Right lobe of liver (tissue), 6 donors: Measurements from ENCODE around the gene TLX1. TPM values are rescaled to one million over a fixed set of nuclear protein-coding genes. Genes with fewer than 3 reads are reported as not detected.

Experiments
- ATAC-seq, 4 donors: fragments of 200-7000 bp; cut with Tn5 transposase; one replicate each; pipeline ENCODE4 v1.9.1; 2020; ENCODE audit warnings: mild to moderate bottlenecking in 4 of 4, moderate library complexity in 4 of 4
- DNase-seq, 3 donors: peaks; one replicate each; pipeline ENCODE4 v3.0.0-alpha.2; 2020
- H3K27ac ChIP-seq, 3 donors: fragments of 200-600 bp; one replicate each; pipeline ENCODE4 v1.8.0; 2022
- H3K27me3 ChIP-seq, 2 donors: fragments of 200-600 bp; one replicate each; pipeline ENCODE4 v1.8.0; 2022
- H3K36me3 ChIP-seq, 4 donors: fragments of 200-600 bp; sonication (generic) in 1 of 4; one replicate each; pipeline versions ENCODE4 v1.5.1 to v1.8.0; 2017 to 2022; ENCODE audit warnings: control low read depth in 1 of 4
- H3K4me1 ChIP-seq, 4 donors: fragments of 200-600 bp; sonication (generic) in 1 of 4; one replicate each; pipeline versions ENCODE4 v1.5.1 to v1.8.0; 2017 to 2022; ENCODE audit warnings: control low read depth in 1 of 4
- H3K4me3 ChIP-seq, 3 donors: fragments of 200-600 bp; one replicate each; pipeline ENCODE4 v1.8.0; 2022
- H3K9me3 ChIP-seq, 4 donors: fragments of 200-600 bp; sonication (generic) in 1 of 4; one replicate each; pipeline versions ENCODE4 v1.5.1 to v1.8.0; 2017 to 2022; ENCODE audit warnings: control low read depth in 1 of 4
- POLR2A ChIP-seq: fragments of 450-650 bp; IDR thresholded peaks from one replicate; pipeline ENCODE4 v1.6.1; 2017; ENCODE audit warnings: antibody characterized with exemption, mild to moderate bottlenecking
- WGBS: methylation state at CpG from one replicate; pipeline ENCODE4 v1.1.6; 2018; ENCODE audit warnings: low coverage, low lambda C conversion rate; ENCODE audit not compliant: insufficient coverage; ENCODE audit errors: missing lambda C conversion rate; 5-methylcytosine and 5-hydroxymethylcytosine counted together
- intact Hi-C, 2 donors: fragments of 100-400 bp; cut with DNase I; formaldehyde crosslinking; loops; one replicate each; pipeline versions ENCODE4 v1.11.2 to v1.14.1; 2022
- total RNA-seq, 6 experiments: library from RNA; depleted of rRNA in 2 of 6; stranded (reverse); fragments of >200 nt in 2 of 6; fragmentation: NEBNext Ultra II Directional in 3 of 6; extraction: Animal tissue kit (Norgen Biotek cat#: 25700) in 3 of 6; gene quantifications; one replicate each; pipeline versions ENCODE4 v1.1.0 to v1.2.4, GENCODE V29; 2016 to 2023
- TF ChIP-seq, protein P1 (sequence below), 4 donors: fragments of 200-600 bp in 3 of 4; fragments of 450-650 bp in 1 of 4; IDR thresholded peaks; one replicate each; pipeline versions ENCODE4 v1.5.1 to v1.8.0; 2016 to 2022; ENCODE audit warnings: antibody characterized with exemption in 4 of 4, mild to moderate bottlenecking in 2 of 4
- donor health status: DM: no; HTN: yes; CAD: no.
- donor health status: DM: no; HTN: no; CAD: no.
- donor health status: DM: no; HTN: no; CAD: no.
- donor health status: DM: no; HTN: yes; CAD: no.
- donor health status: DM: no; HTN: yes; CAD: no.

Gene TLX1
- total RNA-seq, 6 experiments from 2014 or later, result 0.12 to 0.60 (median 0.27) TPM

DNA sequence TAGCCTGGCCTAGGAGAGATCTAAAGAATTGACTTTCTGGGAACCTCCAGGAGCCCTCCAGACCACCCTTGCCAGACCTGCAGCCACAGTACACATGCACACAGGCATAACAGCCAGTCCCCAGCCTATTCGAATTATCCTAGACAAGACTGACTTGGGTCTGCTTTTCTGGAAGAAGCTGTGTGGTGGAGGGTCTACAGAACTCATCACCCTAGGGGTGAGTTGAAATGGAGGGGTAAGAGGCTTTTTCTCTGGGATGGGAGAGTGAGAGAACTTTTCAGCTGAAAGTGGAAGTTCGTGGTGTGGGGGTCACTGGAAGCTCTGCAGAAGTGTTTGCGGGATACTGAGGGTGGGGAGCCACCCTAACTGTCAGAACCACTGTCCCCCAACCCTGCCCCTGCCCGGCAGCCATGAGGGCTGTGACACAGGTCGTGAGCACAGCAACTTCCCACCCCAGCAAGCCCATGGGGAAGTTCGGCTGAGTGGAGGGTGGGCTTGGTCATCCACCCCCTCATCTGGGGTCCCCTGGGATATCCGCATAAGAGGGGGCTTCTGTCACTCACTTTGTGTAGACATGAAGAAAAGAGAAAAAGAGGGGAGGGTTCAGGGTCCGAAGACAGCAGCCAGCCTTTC lies 7.8 kb downstream of the TLX1 start:
- Histone ChIP-seq H3K36me3 (no peaks in the 10 kb centered on the region), H3K4me1 (peaks cover 0 to 14% (median 0%) of the 10 kb centered on the region in 4 donors), H3K27me3 (peaks cover 9 to 54% of the 10 kb centered on the region in 2 donors), H3K4me3 (no peak overlapping the region), H3K27ac (no peak overlapping the region), H3K9me3 (no peaks in the 10 kb centered on the region)
- TF ChIP-seq, protein P1, sequence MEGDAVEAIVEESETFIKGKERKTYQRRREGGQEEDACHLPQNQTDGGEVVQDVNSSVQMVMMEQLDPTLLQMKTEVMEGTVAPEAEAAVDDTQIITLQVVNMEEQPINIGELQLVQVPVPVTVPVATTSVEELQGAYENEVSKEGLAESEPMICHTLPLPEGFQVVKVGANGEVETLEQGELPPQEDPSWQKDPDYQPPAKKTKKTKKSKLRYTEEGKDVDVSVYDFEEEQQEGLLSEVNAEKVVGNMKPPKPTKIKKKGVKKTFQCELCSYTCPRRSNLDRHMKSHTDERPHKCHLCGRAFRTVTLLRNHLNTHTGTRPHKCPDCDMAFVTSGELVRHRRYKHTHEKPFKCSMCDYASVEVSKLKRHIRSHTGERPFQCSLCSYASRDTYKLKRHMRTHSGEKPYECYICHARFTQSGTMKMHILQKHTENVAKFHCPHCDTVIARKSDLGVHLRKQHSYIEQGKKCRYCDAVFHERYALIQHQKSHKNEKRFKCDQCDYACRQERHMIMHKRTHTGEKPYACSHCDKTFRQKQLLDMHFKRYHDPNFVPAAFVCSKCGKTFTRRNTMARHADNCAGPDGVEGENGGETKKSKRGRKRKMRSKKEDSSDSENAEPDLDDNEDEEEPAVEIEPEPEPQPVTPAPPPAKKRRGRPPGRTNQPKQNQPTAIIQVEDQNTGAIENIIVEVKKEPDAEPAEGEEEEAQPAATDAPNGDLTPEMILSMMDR (IDR thresholded peaks at IDR 0.05), result no peak
- TF ChIP-seq POLR2A, result no peak
- intact Hi-C loops, result no loop called here
- ATAC-seq (no peak), DNase-seq (no peak)
- WGBS, result 15% methylated on average over 4 of the region's 8 CpGs

DNA sequence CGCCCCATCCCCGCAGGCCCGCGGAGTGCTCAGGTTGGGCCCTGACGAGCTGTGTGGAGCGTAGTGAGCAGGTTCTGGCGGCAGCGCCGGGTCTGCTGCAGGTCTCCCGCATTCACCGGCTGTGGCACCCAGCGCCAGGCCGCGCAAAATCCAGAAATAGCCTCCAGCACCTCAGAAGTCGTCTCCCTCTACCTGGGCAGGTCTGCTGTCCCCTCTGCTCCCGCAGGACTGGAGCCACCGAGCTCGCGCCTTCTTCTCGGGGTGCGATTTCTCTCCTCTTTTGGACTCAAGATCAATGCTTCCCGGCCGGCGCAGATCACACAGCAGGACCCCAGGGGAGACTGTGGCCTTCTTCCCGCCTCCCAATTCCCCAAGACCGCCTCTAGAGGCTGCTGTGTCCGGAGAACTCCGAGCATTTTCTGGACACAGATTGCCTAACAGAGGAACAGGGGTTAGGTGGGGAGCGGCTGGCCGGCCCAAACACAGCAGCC lies 8.4 kb downstream of the TLX1 start:
- 6% methylated on average over 22 of the region's 30 CpGs for WGBS
- intact Hi-C loops, result no loop called here
- peak; percentile 9 to 46 (median 40) for ATAC-seq

DNA sequence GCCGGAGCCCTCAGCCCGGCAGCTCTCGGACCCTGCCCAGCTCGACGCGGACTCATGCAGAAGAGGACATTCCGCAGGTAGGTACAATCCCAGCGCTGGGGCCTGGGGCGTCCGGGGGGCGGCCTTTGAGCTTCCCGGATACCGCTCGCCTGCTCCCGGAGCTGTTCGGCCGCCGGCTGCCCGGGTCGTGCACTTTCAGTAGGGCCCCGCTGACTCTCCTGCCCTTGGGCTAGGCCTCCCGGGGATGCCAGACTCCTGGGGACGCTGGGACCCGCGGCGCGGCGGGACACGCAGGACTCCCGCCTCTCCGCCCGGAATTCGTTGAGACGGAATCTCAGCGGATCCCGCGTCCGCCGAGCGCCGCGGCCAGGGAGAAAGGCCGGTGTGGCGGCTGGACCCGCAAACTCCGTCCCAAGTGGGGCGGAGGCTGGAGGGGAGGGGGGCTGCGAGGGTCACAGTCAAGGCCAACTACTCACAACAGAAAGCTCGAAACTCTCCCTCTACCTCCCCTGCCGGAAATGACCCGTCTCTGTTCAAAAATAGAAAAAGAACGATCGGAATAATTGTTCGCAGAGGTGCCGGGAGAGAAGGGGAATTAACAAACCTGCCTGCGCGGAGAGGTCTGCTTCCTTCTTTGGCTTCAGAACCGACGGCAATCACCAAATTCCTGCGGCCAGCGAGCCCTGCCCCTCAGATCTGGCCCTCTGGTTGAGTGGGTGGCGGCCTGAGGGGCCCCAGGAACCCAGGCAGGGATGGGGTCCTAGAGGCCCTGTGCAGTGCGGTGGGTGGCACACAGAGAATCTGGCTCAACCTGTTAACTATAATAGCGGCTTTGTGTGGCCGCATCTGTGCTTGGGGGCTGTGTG lies 9.2 kb downstream of the TLX1 start:
- intact Hi-C loops, result loop anchor here (5.0 kb wide), 1 partner anchor 43 kb away; no protein-coding TSS in a partner anchor
- no peak for DNase-seq

More for the DNA sequence above, 8.4 kb downstream of the TLX1 start:
- Histone ChIP-seq H3K9me3 (no peaks in the 10 kb centered on the region), H3K27ac (no peak overlapping the region), H3K36me3 (no peaks in the 10 kb centered on the region), H3K4me3 (no peak overlapping the region), H3K27me3 (peaks cover 9 to 49% of the 10 kb centered on the region in 2 donors), H3K4me1 (peaks cover 0 to 8% (median 0%) of the 10 kb centered on the region in 4 donors)
- TF ChIP-seq POLR2A, result no peak
- TF ChIP-seq, protein P1 (IDR thresholded peaks at IDR 0.05), result peak; percentile 6 to 35 (median 26)
- no peak for DNase-seq

DNA sequence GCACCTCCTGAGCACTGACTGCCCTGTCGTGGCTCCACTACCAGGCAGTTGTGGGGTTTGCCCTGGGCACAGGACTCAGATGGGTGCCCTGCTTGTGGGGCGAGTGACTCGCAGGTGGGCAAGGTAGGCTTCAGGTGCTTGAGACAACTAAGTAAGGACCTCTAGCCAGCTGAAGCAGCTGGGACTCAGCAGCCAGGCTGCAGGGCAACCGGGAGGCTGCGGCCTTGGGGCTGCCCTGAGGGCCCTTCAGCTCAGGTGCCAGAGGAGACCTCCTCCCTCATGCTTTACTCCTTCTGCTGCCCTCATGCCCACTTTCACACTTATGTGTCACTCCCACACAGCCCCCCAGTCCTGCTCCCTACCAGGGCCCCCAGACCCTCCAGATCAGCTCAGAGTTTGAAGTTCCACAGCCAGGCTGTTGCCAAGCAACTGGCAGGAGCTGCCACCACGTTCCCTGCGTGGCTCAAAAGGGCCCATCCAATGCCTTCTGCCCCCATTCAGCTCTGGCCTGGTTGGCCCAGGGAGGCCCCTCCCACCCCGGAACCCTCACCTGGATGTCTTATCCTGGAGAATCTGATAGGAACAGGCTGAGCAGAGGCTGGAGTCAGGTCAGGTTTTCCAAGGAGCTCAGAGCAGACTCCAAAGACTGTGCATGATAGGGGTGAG lies 10.0 kb downstream of the TLX1 start:
- DNase-seq (no peak), ATAC-seq (no peak)
- H3K9me3 ChIP-seq, result no peaks in the 10 kb centered on the region
- H3K36me3 ChIP-seq, result no peaks in the 10 kb centered on the region
- intact Hi-C loops, result loop anchor here (5.0 kb wide), 1 partner anchor 44 kb away; no protein-coding TSS in a partner anchor
- TF ChIP-seq, protein P1 (IDR thresholded peaks at IDR 0.05), result no peak
- no peak for TF ChIP-seq POLR2A
- peaks cover 9 to 36% of the 10 kb centered on the region in 2 donors for H3K27me3 ChIP-seq
- WGBS, result 29% methylated on average over 1 of the region's 8 CpGs
- H3K27ac ChIP-seq, result no peak overlapping the region
- peaks cover 0 to 4% (median 0%) of the 10 kb centered on the region in 4 donors for H3K4me1 ChIP-seq
- H3K4me3 ChIP-seq, result no peak overlapping the region

More for the DNA sequence above, 9.2 kb downstream of the TLX1 start:
- H3K4me3 ChIP-seq, result no peak overlapping the region
- H3K9me3 ChIP-seq, result no peaks in the 10 kb centered on the region
- H3K4me1 ChIP-seq, result peaks cover 0 to 4% (median 0%) of the 10 kb centered on the region in 4 donors
- no peak overlapping the region for H3K27ac ChIP-seq
- H3K27me3 ChIP-seq, result peaks cover 9 to 44% of the 10 kb centered on the region in 2 donors
- no peaks in the 10 kb centered on the region for H3K36me3 ChIP-seq
- no peak for ATAC-seq
- 7% methylated on average over 32 of the region's 65 CpGs for whole genome bisulfite sequencing
- TF ChIP-seq, protein P1 (IDR thresholded peaks at IDR 0.05), result no peak
- no peak for TF ChIP-seq POLR2A
